OCI-LY7 (cell line): Measurements from ENCODE around the gene PGD. TPM values are rescaled to one million over a fixed set of nuclear protein-coding genes. Genes with fewer than 3 reads are reported as not detected.

Source experiments
- BruUV-seq: library from RNA; stranded (reverse); fragments of 400-500 nt; replicated peaks from 2 replicates; lab custom pipeline; 2021; lab: Mats Ljungman, UMichigan
- CTCF ChIA-PET: fragments of 300-600 bp; sonication (Branson Sonifier 250); formaldehyde crosslinking; loops from one replicate; lab custom pipeline; 2022; ENCODE audit warnings: antibody characterized with exemption; ENCODE audit not compliant: unreplicated experiment; lab: Charles Lee
- POLR2A ChIA-PET: fragments of 300-600 bp; sonication (Branson Sonifier 250); formaldehyde crosslinking; loops from one replicate; lab custom pipeline; 2022; ENCODE audit warnings: antibody characterized with exemption; lab: Charles Lee
- DNase-seq: peaks from one replicate; pipeline ENCODE4 v3.0.0-alpha.2; 2015; ENCODE audit warnings: low spot score
- H2AFZ ChIP-seq: fragments of 200-600 bp; sonication (generic), shearing (Covaris generic); 2 replicates; pipeline ENCODE4 v1.6.1; 2014; ENCODE audit warnings: mild to moderate bottlenecking, antibody characterized with exemption, low read length, moderate library complexity
- H3K27ac ChIP-seq: fragments of 200-600 bp; sonication (generic); 2 replicates; pipeline ENCODE4 v1.5.1; 2014; ENCODE audit warnings: mixed run types, low read depth, mild to moderate bottlenecking, moderate library complexity, low read length, inconsistent platforms; ENCODE audit not compliant: poor library complexity, severe bottlenecking
- H3K36me3 ChIP-seq: fragments of 200-600 bp; sonication (generic); 2 replicates; pipeline ENCODE4 v1.6.1; 2014; ENCODE audit warnings: mild to moderate bottlenecking, antibody characterized with exemption, low read length, moderate library complexity, mixed read lengths; ENCODE audit not compliant: insufficient read depth
- H3K4me1 ChIP-seq: fragments of 200-600 bp; sonication (generic); 2 replicates; pipeline ENCODE4 v1.5.1; 2014; ENCODE audit warnings: mild to moderate bottlenecking, low read length; ENCODE audit not compliant: insufficient read depth, poor library complexity, severe bottlenecking
- H3K4me2 ChIP-seq: fragments of 200-600 bp; sonication (generic); 2 replicates; pipeline ENCODE4 v1.6.1; 2014; ENCODE audit warnings: mild to moderate bottlenecking, low read length
- H3K4me3 ChIP-seq: fragments of 200-600 bp; sonication (generic); 2 replicates; pipeline ENCODE4 v1.5.1; 2014; ENCODE audit warnings: mild to moderate bottlenecking, low read depth, low read length; ENCODE audit not compliant: poor library complexity, severe bottlenecking
- H3K79me2 ChIP-seq: fragments of 200-600 bp; sonication (generic); 2 replicates; pipeline ENCODE4 v1.6.1; 2016; ENCODE audit warnings: low read depth, mild to moderate bottlenecking, low read length, moderate library complexity, mixed read lengths; ENCODE audit not compliant: insufficient read depth
- H3K9me2 ChIP-seq: fragments of 200-600 bp; sonication (generic); 2 replicates; pipeline ENCODE4 v1.6.1; 2016; ENCODE audit warnings: mild to moderate bottlenecking, low read length, mixed read lengths; ENCODE audit not compliant: insufficient read depth
- H3K9me3 ChIP-seq: fragments of 200-600 bp; sonication (generic); 2 replicates; pipeline ENCODE4 v1.6.1; 2014; ENCODE audit warnings: mild to moderate bottlenecking, mixed run types, low read length, mixed read lengths
- H4K20me1 ChIP-seq: fragments of 200-600 bp; sonication (generic); 2 replicates; pipeline ENCODE4 v1.6.1; 2014; ENCODE audit warnings: mild to moderate bottlenecking, antibody characterized with exemption, low read length, moderate library complexity, mixed read lengths; ENCODE audit not compliant: insufficient read depth
- EZH2phosphoT487 ChIP-seq: fragments of 200-600 bp; sonication (generic); IDR thresholded peaks from 2 replicates; pipeline ENCODE4 v1.6.1; 2018; ENCODE audit warnings: low read depth, borderline replicate concordance, mild to moderate bottlenecking, mixed run types, antibody characterized with exemption, low read length, moderate library complexity, mixed read lengths
- intact Hi-C: fragments of 100-400 bp; cut with micrococcal nuclease; formaldehyde crosslinking; loops from one replicate; pipeline ENCODE4 v1.10.0; 2022; ENCODE audit not compliant: unreplicated experiment
- total RNA-seq, 2 experiments: library from RNA; depleted of rRNA in 1 of 2; stranded (reverse); fragments of >200 nt in 1 of 2; shearing (Covaris generic) in 1 of 2; gene quantifications; 2 replicates each; pipeline ENCODE4 v1.2.3, GENCODE V29; 2014 to 2022
- TF ChIP-seq, protein P1 (sequence below): fragments of 200-600 bp; sonication (generic); conservative IDR thresholded peaks from 2 replicates; pipeline ENCODE4 v1.5.1; 2014; ENCODE audit warnings: mild to moderate bottlenecking, antibody characterized with exemption, low read length, moderate library complexity, mixed read lengths

Gene PGD
- total RNA-seq, 2 experiments from 2014 or later: 69.3 to 157 TPM

DNA sequence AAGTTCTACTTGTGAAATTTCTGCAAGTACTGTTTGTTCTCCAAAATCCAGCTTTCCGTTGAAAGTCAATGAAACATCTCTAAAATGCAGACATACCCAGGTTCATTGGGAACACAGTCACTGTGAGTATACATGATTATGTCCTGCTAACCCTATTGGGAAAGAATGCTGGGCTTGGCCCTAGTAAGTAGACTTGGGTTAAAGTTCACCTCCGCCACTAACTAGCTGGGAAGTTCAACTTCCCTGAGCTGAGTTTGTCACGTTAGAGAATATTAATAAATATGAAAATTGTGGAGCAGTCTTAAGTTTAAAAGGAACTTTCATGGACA lies 10.5 kb upstream of the PGD start:
- Histone ChIP-seq H3K27ac (peak overlapping the region; percentile 22), H3K79me2 (no peaks in the 10 kb centered on the region), H4K20me1 (no peaks in the 10 kb centered on the region), H3K36me3 (no peaks in the 10 kb centered on the region), H3K9me3 (no peaks in the 10 kb centered on the region), H3K4me2 (peak overlapping the region; percentile 51), H2AFZ (peak overlapping the region; percentile 82; the same call in 1 of the 2 replicates), H3K4me1 (peaks cover 16% of the 10 kb centered on the region), H3K4me3 (peak overlapping the region; percentile 22), H3K9me2 (no peaks in the 10 kb centered on the region)
- no TSS peak for BruUV-seq
- DNase-seq: no peak
- no peak for TF ChIP-seq EZH2phosphoT487
- TF ChIP-seq, protein P1, sequence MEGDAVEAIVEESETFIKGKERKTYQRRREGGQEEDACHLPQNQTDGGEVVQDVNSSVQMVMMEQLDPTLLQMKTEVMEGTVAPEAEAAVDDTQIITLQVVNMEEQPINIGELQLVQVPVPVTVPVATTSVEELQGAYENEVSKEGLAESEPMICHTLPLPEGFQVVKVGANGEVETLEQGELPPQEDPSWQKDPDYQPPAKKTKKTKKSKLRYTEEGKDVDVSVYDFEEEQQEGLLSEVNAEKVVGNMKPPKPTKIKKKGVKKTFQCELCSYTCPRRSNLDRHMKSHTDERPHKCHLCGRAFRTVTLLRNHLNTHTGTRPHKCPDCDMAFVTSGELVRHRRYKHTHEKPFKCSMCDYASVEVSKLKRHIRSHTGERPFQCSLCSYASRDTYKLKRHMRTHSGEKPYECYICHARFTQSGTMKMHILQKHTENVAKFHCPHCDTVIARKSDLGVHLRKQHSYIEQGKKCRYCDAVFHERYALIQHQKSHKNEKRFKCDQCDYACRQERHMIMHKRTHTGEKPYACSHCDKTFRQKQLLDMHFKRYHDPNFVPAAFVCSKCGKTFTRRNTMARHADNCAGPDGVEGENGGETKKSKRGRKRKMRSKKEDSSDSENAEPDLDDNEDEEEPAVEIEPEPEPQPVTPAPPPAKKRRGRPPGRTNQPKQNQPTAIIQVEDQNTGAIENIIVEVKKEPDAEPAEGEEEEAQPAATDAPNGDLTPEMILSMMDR: no peak
- intact Hi-C loops: loop anchor here (1.0 kb wide), 1 partner anchor 10 kb away; no protein-coding TSS in a partner anchor
- ChIA-PET POLR2A (interaction anchor here (1.4 to 2.6 kb wide), 2 partner anchors 11 to 13 kb away, joined by 4 to 22 read pairs; partner anchors contain the start of gene PGD), CTCF (interaction anchor here (1.2 kb wide), 1 partner anchor 10 kb away, joined by 3 read pairs; the partner anchor contains the start of gene PGD)

DNA sequence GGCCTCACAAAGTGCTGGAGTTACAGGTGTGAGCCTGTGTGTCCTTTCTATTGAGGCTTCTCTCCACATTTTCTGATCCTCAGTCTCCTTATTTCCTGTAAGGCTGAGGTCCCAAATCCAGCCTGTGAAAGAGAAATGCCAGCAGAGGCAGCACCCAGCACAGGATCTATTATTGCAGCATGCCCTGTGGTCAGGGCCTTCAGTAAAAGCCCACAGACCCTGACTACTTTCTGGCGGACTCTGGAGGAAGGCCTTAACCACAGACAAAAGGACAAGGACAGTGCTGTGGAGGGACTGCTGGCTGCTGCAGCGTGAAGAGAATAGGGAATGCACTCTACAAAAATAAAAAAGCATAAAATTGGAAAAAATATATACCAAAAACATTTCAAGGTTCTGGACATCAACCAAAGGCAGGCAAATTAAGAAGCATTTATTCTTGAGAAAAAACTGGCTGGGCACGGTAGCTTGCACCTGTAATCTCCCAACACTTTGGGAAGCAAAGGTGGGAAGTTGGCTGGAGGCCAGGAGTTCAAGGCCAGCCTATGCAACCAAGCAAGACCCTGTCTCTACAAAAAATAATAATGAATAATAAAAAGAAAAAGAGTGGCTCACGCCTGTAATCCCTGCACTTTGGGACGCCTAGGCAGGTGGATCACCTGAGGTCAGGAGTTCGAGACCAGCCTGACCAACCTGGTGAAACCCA lies 9.4 kb upstream of the PGD start:
- no peak for DNase-seq
- CTCF ChIA-PET: interaction anchor here (1.2 kb wide), 1 partner anchor 9 kb away, joined by 3 read pairs; the partner anchor contains the start of gene PGD

More for the DNA sequence above, 9.4 kb upstream of the PGD start:
- POLR2A ChIA-PET: interaction anchor here (2.6 kb wide), 1 partner anchor 10 kb away, joined by 22 read pairs; the partner anchor contains the start of gene PGD
- Histone ChIP-seq H3K4me1 (peaks cover 16% of the 10 kb centered on the region), H3K4me2 (no peak overlapping the region), H3K27ac (no peak overlapping the region), H3K36me3 (no peaks in the 10 kb centered on the region), H3K9me3 (peaks cover 4% of the 10 kb centered on the region; the same call in 1 of the 2 replicates), H3K79me2 (no peaks in the 10 kb centered on the region), H3K9me2 (no peaks in the 10 kb centered on the region), H2AFZ (no peak overlapping the region), H4K20me1 (no peaks in the 10 kb centered on the region), H3K4me3 (no peak overlapping the region)
- no TSS peak for BruUV-seq
- TF ChIP-seq, protein P1: no peak
- TF ChIP-seq EZH2phosphoT487: no peak
- intact Hi-C loops: no loop called here
